ENCODE results near the gene MTA2. TPM values are rescaled to one million over a fixed set of nuclear protein-coding genes. Genes with fewer than 3 reads are reported as not detected.

Gene MTA2
- total RNA-seq, 1 donor from 2014 or later, result 79.2 TPM

DNA sequence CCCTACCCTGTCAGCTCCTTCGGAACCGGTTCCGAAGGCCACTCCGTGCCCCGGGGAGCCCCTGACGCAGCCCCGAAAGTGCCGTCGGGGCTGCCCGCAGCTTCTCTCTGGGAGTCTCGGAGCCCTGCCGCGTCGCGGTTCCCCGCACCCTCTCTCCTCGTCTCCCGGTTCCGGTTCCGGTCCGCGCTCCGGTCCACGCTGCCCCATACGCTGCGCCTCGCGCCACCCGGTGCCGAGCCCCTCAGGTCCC, 618 bp downstream of the MTA2 start:
- H3K9me3 ChIP-seq, result no peaks in the 10 kb centered on the region
- peaks cover 8 to 20% of the 10 kb centered on the region in 2 donors for H3K4me1 ChIP-seq
- DNase-seq (ENCODE audit: low spot score in 2 of 2), result peak in 1 of 2 donors; percentile 79
- peak overlapping the region; percentile 87 to 98 for H3K4me3 ChIP-seq
- peak overlapping the region; percentile 96 to 97 for H3K27ac ChIP-seq
- intact Hi-C loops (cut with DNase I), result loop anchor here (5.0 kb wide), 2 partner anchors 46 to 76 kb away; partner anchors contain the start of genes GANAB and UBXN1
- H3K27me3 ChIP-seq, result no peaks in the 10 kb centered on the region
- H3K36me3 ChIP-seq, result peaks cover 30 to 41% of the 10 kb centered on the region in 2 donors
- TF ChIP-seq, protein P1, sequence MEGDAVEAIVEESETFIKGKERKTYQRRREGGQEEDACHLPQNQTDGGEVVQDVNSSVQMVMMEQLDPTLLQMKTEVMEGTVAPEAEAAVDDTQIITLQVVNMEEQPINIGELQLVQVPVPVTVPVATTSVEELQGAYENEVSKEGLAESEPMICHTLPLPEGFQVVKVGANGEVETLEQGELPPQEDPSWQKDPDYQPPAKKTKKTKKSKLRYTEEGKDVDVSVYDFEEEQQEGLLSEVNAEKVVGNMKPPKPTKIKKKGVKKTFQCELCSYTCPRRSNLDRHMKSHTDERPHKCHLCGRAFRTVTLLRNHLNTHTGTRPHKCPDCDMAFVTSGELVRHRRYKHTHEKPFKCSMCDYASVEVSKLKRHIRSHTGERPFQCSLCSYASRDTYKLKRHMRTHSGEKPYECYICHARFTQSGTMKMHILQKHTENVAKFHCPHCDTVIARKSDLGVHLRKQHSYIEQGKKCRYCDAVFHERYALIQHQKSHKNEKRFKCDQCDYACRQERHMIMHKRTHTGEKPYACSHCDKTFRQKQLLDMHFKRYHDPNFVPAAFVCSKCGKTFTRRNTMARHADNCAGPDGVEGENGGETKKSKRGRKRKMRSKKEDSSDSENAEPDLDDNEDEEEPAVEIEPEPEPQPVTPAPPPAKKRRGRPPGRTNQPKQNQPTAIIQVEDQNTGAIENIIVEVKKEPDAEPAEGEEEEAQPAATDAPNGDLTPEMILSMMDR (IDR thresholded peaks at IDR 0.05), result no peak

DNA sequence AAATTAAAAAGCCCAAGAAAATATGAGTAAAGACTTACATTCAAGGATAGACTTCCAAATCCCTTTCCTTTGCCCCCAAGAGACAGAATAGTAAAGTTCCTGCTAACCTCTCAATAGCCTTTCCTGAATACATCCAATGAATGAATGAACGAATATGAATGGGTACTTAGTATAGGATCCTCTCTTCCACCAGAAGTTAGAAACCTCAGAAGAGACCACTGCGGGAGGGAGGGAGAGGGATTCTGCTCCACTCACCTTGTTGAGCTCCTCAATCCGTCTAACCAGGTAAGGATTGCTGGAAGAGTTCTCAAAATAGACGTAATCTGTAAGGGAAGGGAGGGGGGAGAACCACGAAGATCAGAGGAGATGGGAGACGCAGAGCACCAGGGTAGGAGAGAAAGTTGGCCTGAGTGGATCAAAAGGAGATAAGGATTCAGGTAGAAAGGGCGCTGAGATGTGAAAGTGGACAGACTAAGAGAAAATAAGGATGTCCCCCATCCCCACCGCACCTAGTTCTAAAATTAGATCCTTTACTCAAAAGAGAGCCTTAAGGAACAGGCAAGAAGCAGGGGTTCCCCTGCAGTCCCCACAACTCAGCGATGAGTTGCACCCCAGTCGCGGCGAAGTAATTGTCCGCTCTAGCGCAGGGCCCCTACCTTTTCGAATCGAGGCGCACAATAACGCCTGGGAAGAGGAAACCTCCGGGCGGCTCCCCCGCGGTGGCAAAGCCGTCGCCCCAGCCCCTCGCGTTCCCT, 1.1 kb downstream of the MTA2 start:
- DNase-seq (ENCODE audit: low spot score in 2 of 2), result no peak
- Histone ChIP-seq H3K9me3 (no peaks in the 10 kb centered on the region), H3K36me3 (peaks cover 30 to 41% of the 10 kb centered on the region in 2 donors), H3K4me1 (peaks cover 8 to 20% of the 10 kb centered on the region in 2 donors), H3K27me3 (no peaks in the 10 kb centered on the region), H3K4me3 (peak overlapping the region; percentile 87 to 98), H3K27ac (peak overlapping the region; percentile 96 to 97)
- intact Hi-C loops (cut with DNase I), result loop anchor here (5.0 kb wide), 2 partner anchors 47 to 77 kb away; partner anchors contain the start of genes GANAB and UBXN1
- TF ChIP-seq, protein P1 (IDR thresholded peaks at IDR 0.05), result no peak

DNA sequence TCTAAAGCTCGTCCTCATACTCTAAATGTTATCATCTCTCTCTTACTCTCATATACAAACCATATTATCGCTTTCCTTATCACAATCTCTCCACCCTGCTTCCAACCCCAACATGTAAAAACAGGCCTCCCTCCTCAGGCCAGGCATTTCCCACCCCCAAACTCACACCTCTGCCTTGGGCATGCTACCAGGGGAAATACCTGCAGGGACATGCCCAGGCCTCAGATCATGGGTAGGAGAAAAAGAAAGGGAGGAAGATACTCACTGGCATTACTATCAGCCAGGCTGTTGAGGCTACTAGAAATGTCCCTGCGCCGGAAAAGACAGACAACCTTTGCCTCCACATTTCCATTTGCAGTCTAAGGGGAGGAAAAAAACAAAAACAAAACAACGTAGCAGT, 1.8 kb downstream of the MTA2 start:
- Histone ChIP-seq H3K27me3 (no peaks in the 10 kb centered on the region), H3K9me3 (no peaks in the 10 kb centered on the region), H3K27ac (peak overlapping the region; percentile 96 to 97), H3K36me3 (peaks cover 36 to 44% of the 10 kb centered on the region in 2 donors), H3K4me1 (peaks cover 8 to 20% of the 10 kb centered on the region in 2 donors), H3K4me3 (peak overlapping the region; percentile 87 to 98)
- intact Hi-C loops (cut with DNase I), result loop anchor here (1.0 to 5.0 kb wide), 4 partner anchors 9 to 77 kb away; partner anchors contain the start of genes B3GAT3, GANAB, TUT1 and UBXN1
- TF ChIP-seq, protein P1 (IDR thresholded peaks at IDR 0.05), result no peak
- no peak for DNase-seq (ENCODE audit: low spot score in 2 of 2)

DNA sequence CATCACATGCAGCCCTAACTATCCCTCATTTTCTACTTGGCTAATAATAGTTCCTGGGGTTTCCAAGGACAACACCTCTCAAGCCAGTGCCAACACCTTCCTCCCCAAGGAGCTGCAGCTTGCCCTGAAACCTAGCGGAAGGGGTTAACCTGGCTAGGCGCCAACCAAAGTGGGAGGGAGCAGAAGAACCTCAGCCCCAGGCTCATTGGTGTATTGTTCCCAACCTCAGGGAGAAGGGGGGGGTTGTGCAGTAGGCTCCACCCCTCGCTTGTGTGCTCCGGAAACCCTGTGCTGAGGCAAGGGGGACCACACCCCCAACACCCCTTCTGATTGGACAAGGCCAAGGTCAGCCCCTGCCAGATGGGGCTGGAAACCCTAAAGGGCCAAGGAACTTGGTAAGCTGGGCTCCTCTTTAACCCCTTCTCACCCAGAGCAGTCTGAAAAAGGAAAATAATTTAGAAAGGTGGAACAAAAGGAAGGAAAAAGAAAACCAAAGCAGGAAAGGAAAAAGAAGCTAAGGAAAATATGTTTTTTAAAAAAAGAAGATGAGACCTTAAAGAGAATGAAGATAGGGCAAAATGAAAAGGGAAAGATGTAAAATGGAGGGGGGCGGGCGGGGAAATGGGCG, 2.5 kb downstream of the MTA2 start:
- Histone ChIP-seq H3K27ac (peak overlapping the region; percentile 96 to 97), H3K36me3 (peaks cover 43 to 50% of the 10 kb centered on the region in 2 donors), H3K9me3 (no peaks in the 10 kb centered on the region), H3K27me3 (no peaks in the 10 kb centered on the region), H3K4me1 (peaks cover 8 to 20% of the 10 kb centered on the region in 2 donors), H3K4me3 (peak overlapping the region; percentile 87 to 98)
- intact Hi-C loops (cut with DNase I), result loop anchor here (1.0 to 2.0 kb wide), 2 partner anchors 8 to 22 kb away; partner anchors contain the start of genes B3GAT3 and TUT1
- TF ChIP-seq, protein P1 (IDR thresholded peaks at IDR 0.05), result no peak
- peak; percentile 95 to 98 for DNase-seq (ENCODE audit: low spot score in 2 of 2)

DNA sequence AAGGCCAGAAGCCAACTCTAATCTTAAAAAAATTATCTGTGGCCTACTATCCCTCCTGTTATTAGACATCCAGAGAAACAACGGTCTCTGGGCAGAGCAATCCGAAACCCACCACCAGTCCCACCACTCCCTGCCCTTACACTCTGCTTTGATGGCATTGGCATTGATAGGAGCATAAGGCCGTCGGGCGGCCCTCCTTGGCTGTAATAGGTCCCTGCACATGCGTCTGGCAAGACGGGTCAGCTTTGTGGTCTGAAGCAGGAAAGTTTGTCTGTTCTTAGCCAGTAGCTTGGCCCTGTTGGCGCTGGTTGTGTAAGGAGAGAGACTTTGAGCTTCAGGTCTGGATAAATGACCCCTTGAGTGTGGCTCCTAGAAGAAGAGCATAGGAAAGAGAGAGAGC, 6.5 kb downstream of the MTA2 start:
- TF ChIP-seq, protein P1 (IDR thresholded peaks at IDR 0.05), result no peak
- intact Hi-C loops (cut with DNase I), result no loop called here
- H3K27me3 ChIP-seq, result no peaks in the 10 kb centered on the region
- H3K36me3 ChIP-seq, result peaks cover 50 to 52% of the 10 kb centered on the region in 2 donors
- no peak overlapping the region for H3K4me3 ChIP-seq
- H3K27ac ChIP-seq, result no peak overlapping the region
- no peaks in the 10 kb centered on the region for H3K9me3 ChIP-seq
- no peak for DNase-seq (ENCODE audit: low spot score in 2 of 2)
- peaks cover 17 to 23% of the 10 kb centered on the region in 2 donors for H3K4me1 ChIP-seq
